B cell (primary cell): ENCODE data around the gene KLHL24.

Experiments
- CTCF ChIP-seq: fragments of 200-600 bp; IDR thresholded peaks from one replicate; pipeline ENCODE4 v1.8.0; 2022; ENCODE audit warnings: antibody characterized with exemption, mild to moderate bottlenecking
- EZH2 ChIP-seq: IDR thresholded peaks from 2 replicates; pipeline ENCODE4 v1.6.1; 2012; ENCODE audit warnings: borderline replicate concordance, low read depth, mild to moderate bottlenecking, moderate library complexity, low read length; ENCODE audit not compliant: insufficient read depth, poor library complexity, severe bottlenecking

- TF ChIP-seq EZH2 (no peak), CTCF (no peak)
Measured at GRCh38 chr3:183638101-183638852, 2.9 kb downstream of the KLHL24 start.
